ENCODE data around the gene FAM20C. TPM values are rescaled to one million over a fixed set of nuclear protein-coding genes. Genes with fewer than 3 reads are reported as not detected.

The FAM20C gene
- 5.2 and 10.9 TPM in 2 replicates for polyA plus RNA-seq

DNA sequence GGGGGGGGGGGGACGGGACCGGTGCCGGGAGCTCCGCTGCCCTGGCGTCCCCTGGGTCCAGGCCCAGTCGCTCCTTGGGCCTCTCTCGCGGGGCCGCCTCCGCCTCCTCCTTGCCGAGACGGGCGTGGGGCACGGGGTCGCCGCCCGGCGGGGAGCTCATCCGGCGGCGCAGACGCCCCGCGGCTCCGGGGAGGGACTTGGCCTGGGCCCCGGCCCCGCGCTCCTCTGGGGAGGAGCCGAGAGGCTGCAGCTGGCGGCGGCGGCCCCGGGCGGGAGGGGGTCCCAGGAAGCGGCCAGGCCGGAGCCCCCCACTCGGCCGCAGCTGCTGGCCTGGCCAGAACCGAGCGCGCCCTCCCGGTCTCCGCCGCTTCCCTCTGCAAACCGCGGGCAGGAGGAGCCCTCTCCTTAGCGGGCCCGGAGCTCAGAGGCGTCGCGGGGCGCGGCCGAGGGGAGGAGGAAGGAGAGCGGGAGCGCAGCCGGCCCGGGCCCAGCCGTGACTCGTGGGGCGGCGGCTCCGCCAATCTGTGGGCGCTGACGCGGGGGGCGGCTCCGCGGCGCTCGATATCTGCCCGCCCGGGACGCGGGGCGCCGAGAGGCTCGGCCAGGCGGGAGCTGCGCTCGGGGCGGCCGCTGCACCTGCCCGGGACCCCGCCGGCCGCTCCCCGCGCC lies at the start of gene FAM20C:
TSS of gene FAM20C (plus strand) at position 591 of the 669 bp plus-strand sequence. CDS start 629 bp downstream, outside the sequence.

GRCh38 chr7:289756-290553 lies 97.6 kb downstream of the FAM20C start, which contains the start of gene FOXL3:
Gene FOXL3 (plus strand): TSS chr7:290170. CDS start chr7:290170, 0 bp downstream.

Other genes with a start within 250 kb of the FAM20C start
- gene FOXL3, start 97.6 kb downstream of the FAM20C start, polyA plus RNA-seq, result not detected in 2 replicates